K562 (cell line): Measurements from ENCODE around the gene RARG. TPM values are rescaled to one million over a fixed set of nuclear protein-coding genes. Genes with fewer than 3 reads are reported as not detected.

Experiments used
- CAMTA2 ChIP-seq: fragments of 250-450 bp; sonication (Bioruptor Pico); conservative IDR thresholded peaks from 2 replicates; pipeline ENCODE4 v1.5.1; 2022
- CEBPG ChIP-seq, 3 experiments: fragments of 200-800 bp in 1 of 3; sonication (Bioruptor generic) in 1 of 3; sonication (generic) in 1 of 3; formaldehyde crosslinking in 1 of 3; IDR thresholded peaks in 2 of 3; conservative IDR thresholded peaks in 1 of 3; 2 replicates each; pipeline versions ENCODE4 v1.6.1 to v1.8.0; 2016 to 2022; ENCODE audit warnings: missing compliant biosample characterization in 2 of 3, missing genetic modification characterization in 2 of 3, mild to moderate bottlenecking in 1 of 3, missing genetic modification reagents in 1 of 3
- CREM ChIP-seq: IDR thresholded peaks from 2 replicates; pipeline ENCODE4 v1.6.1; 2014; ENCODE audit warnings: antibody characterized with exemption, low read depth
- FOXA1 ChIP-seq: fragments of 450-650 bp; IDR thresholded peaks from 2 replicates; pipeline ENCODE4 v1.6.1; 2016; ENCODE audit warnings: mild to moderate bottlenecking, borderline replicate concordance
- FOXP1 ChIP-seq: sonication (generic); formaldehyde crosslinking; IDR thresholded peaks from 2 replicates; pipeline ENCODE4 v1.8.0; 2022; ENCODE audit warnings: mild to moderate bottlenecking, missing genetic modification reagents
- HMGN3 ChIP-seq: IDR thresholded peaks from 2 replicates; pipeline ENCODE4 v1.6.1; 2011; ENCODE audit warnings: borderline replicate concordance, low read depth, mild to moderate bottlenecking, mixed read lengths, low read length; ENCODE audit not compliant: insufficient read length; ENCODE audit errors: extremely low read depth
- MCM2 ChIP-seq: fragments of 450-650 bp; IDR thresholded peaks from 2 replicates; pipeline ENCODE4 v1.6.1; 2017; ENCODE audit warnings: low read depth, mild to moderate bottlenecking
- MIER1 ChIP-seq: fragments of 450-650 bp; IDR thresholded peaks from 2 replicates; pipeline ENCODE4 v1.6.1; 2016; ENCODE audit warnings: antibody characterized with exemption, mild to moderate bottlenecking, low read depth
- NUFIP1 ChIP-seq: fragments of 450-650 bp; IDR thresholded peaks from 2 replicates; pipeline ENCODE4 v1.6.1; 2018; ENCODE audit not compliant: partially characterized antibody
- PHF20 ChIP-seq: fragments of 450-650 bp; IDR thresholded peaks from 2 replicates; pipeline ENCODE4 v1.6.1; 2018; ENCODE audit not compliant: partially characterized antibody
- PHF21A ChIP-seq: fragments of 450-650 bp; IDR thresholded peaks from 2 replicates; pipeline ENCODE4 v1.6.1; 2017; ENCODE audit warnings: low read depth, borderline replicate concordance
- POLR2AphosphoS5 ChIP-seq: IDR thresholded peaks from 2 replicates; pipeline ENCODE4 v1.6.1; 2011; ENCODE audit warnings: mild to moderate bottlenecking, low read depth, low read length, moderate library complexity; ENCODE audit not compliant: control insufficient read depth, insufficient read depth
- SREBF2 ChIP-seq: sonication (generic); formaldehyde crosslinking; IDR thresholded peaks from 2 replicates; pipeline ENCODE4 v1.4.0; 2020; ENCODE audit warnings: mild to moderate bottlenecking, missing genetic modification reagents
- TAF9B ChIP-seq: fragments of 450-650 bp; IDR thresholded peaks from 2 replicates; pipeline ENCODE4 v1.6.1; 2018; ENCODE audit warnings: mild to moderate bottlenecking; ENCODE audit not compliant: partially characterized antibody
- ZBTB7A ChIP-seq: IDR thresholded peaks from 2 replicates; pipeline ENCODE4 v1.6.1; 2011; ENCODE audit warnings: low read depth, mild to moderate bottlenecking, low read length, moderate library complexity, borderline replicate concordance; ENCODE audit not compliant: control insufficient read depth
- ZNF347 ChIP-seq: fragments of 450-650 bp; formaldehyde crosslinking; IDR thresholded peaks from 2 replicates; pipeline ENCODE4 v1.4.0; 2020; ENCODE audit warnings: low read depth, mild to moderate bottlenecking, moderate library complexity
- ZNF354B ChIP-seq: fragments of 250-450 bp; sonication (Bioruptor Pico); IDR thresholded peaks from 2 replicates; pipeline ENCODE4 v1.4.0; 2020
- ZNF655 ChIP-seq: fragments of 250-450 bp; sonication (Bioruptor Pico); IDR thresholded peaks from 2 replicates; pipeline ENCODE4 v1.5.0; 2021
- polyA plus RNA-seq, 8 experiments: library from polyadenylated mRNA; depleted of rRNA in 4 of 8; stranded (reverse) in 5 of 8; unstranded in 3 of 8; fragments of >200 nt; fragmentation: Nextera tagmentation in 2 of 8; fragmentation: Illumina TruSeq in 1 of 8; extraction: Ambion mirVana in 2 of 8; extraction: Trizol in 1 of 8; gene quantifications; 2 replicates each; pipeline versions ENCODE4 v1.2.1 to v1.2.3, GENCODE V29; 2011 to 2014; ENCODE audit warnings: inconsistent platforms in 1 of 8, missing spikeins in 1 of 8
- total RNA-seq, 7 experiments: library from RNA; depleted of rRNA in 6 of 7; stranded (reverse); fragments of >200 nt in 6 of 7; fragmentation: Illumina TruSeq in 2 of 7; extraction: Trizol in 2 of 7; gene quantifications; 2 replicates each; pipeline versions ENCODE4 v1.2.1 to v1.2.3, GENCODE V29; 2011 to 2021; ENCODE audit warnings: low replicate concordance in 1 of 7
- TF ChIP-seq, protein P1 (sequence below): fragments of 200-800 bp; sonication (Bioruptor generic); IDR thresholded peaks from 2 replicates; pipeline ENCODE4 v1.6.1; 2016; ENCODE audit warnings: missing genetic modification characterization, missing compliant biosample characterization
- TF ChIP-seq, protein P2 (sequence below): fragments of 250-450 bp; sonication (Bioruptor Pico); IDR thresholded peaks from 2 replicates; pipeline ENCODE4 v1.8.0; 2022; ENCODE audit warnings: inconsistent platforms, mild to moderate bottlenecking, moderate library complexity, borderline replicate concordance

RARG gene
- total and polyA plus RNA-seq, 9 of the 15 experiments (the other 6 are each of a cell fraction or from before 2014, with no cell fraction given) = 0.18 to 7.6 (median 3.8) TPM

DNA sequence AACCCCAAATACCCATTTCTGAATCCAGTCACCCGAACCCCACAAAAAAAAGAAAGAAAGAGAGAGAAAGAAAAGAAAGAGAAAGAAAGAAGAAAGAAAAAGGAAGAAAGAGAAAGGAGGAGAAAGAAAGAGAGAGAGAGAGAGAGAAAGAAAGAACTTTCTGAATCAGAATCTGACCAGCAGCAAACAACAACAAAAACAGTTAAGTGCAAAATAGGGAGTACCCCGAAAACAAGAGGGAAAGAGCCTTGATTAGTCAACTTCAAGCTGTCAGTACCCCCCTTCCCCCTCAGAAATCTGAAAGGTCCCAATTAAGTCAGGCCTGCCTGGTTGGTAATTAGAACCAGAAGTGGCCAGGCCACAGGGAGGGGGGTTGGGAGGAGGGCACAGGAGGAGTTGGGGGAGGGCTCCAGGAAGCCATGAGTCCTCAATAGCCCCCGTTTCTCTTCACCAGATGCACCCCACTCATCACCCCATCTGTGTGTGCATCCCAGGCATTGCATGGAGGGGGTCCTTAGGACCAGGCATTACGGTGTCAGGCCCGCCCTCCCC is 9.8 kb downstream of the RARG start (continued):
- TF ChIP-seq PHF21A = no peak
- TF ChIP-seq PHF20 = no peak
- no peak for TF ChIP-seq NUFIP1
- TF ChIP-seq ZNF655 (CRISPR knock-in tag) = no peak
- TF ChIP-seq CEBPG (CRISPR knock-in tag; IDR thresholded peaks at IDR 0.05) = no peak
- TF ChIP-seq CEBPG (tag; conservative IDR thresholded peaks at IDR 0.05 in 1 of 2, IDR thresholded peaks at IDR 0.05 in 1 of 2) = no peak
- peak; percentile 51; the same call in 1 of the 2 replicates for TF ChIP-seq MIER1
- no peak for TF ChIP-seq FOXA1
- no peak for TF ChIP-seq TAF9B
- no peak for TF ChIP-seq CAMTA2 (CRISPR knock-in tag)
- TF ChIP-seq ZBTB7A = peak; percentile 26; the same call in 1 of the 2 replicates
- TF ChIP-seq SREBF2 (CRISPR knock-in tag) = no peak
- TF ChIP-seq ZNF354B (CRISPR knock-in tag) = no peak
- no peak for TF ChIP-seq MCM2
- no peak for TF ChIP-seq ZNF347 (CRISPR knock-in tag)
- no peak for TF ChIP-seq CREM
- no peak for TF ChIP-seq POLR2AphosphoS5
- TF ChIP-seq HMGN3 = no peak
- no peak for TF ChIP-seq FOXP1 (CRISPR knock-in tag)
- TF ChIP-seq, protein P1, sequence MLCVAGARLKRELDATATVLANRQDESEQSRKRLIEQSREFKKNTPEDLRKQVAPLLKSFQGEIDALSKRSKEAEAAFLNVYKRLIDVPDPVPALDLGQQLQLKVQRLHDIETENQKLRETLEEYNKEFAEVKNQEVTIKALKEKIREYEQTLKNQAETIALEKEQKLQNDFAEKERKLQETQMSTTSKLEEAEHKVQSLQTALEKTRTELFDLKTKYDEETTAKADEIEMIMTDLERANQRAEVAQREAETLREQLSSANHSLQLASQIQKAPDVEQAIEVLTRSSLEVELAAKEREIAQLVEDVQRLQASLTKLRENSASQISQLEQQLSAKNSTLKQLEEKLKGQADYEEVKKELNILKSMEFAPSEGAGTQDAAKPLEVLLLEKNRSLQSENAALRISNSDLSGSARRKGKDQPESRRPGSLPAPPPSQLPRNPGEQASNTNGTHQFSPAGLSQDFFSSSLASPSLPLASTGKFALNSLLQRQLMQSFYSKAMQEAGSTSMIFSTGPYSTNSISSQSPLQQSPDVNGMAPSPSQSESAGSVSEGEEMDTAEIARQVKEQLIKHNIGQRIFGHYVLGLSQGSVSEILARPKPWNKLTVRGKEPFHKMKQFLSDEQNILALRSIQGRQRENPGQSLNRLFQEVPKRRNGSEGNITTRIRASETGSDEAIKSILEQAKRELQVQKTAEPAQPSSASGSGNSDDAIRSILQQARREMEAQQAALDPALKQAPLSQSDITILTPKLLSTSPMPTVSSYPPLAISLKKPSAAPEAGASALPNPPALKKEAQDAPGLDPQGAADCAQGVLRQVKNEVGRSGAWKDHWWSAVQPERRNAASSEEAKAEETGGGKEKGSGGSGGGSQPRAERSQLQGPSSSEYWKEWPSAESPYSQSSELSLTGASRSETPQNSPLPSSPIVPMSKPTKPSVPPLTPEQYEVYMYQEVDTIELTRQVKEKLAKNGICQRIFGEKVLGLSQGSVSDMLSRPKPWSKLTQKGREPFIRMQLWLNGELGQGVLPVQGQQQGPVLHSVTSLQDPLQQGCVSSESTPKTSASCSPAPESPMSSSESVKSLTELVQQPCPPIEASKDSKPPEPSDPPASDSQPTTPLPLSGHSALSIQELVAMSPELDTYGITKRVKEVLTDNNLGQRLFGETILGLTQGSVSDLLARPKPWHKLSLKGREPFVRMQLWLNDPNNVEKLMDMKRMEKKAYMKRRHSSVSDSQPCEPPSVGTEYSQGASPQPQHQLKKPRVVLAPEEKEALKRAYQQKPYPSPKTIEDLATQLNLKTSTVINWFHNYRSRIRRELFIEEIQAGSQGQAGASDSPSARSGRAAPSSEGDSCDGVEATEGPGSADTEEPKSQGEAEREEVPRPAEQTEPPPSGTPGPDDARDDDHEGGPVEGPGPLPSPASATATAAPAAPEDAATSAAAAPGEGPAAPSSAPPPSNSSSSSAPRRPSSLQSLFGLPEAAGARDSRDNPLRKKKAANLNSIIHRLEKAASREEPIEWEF (CRISPR knock-in tag) = no peak
- TF ChIP-seq, protein P2, sequence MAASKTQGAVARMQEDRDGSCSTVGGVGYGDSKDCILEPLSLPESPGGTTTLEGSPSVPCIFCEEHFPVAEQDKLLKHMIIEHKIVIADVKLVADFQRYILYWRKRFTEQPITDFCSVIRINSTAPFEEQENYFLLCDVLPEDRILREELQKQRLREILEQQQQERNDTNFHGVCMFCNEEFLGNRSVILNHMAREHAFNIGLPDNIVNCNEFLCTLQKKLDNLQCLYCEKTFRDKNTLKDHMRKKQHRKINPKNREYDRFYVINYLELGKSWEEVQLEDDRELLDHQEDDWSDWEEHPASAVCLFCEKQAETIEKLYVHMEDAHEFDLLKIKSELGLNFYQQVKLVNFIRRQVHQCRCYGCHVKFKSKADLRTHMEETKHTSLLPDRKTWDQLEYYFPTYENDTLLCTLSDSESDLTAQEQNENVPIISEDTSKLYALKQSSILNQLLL = no peak
